ENCODE measurements around the gene AMN.

The AMN gene

DNA sequence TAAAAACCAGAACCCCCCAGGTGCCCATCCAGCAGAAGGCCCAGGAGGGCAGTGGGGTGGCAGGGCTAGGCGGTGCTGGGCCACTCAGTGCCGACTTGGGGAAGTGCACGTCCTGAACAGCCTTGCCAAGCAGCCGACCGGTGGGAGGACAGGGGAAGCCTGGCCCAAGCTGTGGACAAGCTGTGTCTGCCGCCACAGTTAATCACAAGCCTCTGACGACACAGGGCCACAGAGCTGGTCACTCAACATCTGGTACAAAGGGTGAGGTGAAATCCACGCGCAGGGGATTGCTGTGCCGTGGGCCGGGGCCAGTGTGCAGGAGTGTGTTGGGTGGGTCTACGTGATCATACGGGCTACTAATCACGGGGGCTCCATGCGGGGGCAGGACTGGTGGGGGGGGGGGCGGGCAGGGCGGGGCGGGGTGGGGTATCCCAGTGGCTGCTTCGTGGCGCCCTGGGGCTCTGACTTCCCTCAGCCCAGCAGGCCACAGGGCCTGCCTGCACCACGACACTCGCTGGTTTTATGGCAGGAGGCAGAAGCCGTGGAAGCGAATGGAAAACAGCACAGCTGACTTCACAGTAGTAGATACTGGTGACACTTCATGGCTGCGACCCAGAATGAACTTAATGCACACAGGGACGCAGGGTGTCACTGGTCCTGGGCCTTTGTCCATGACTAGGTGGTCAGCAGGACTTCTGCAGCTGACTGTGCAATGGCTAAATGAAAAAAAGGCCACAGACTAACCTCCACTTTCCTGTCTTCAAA lies 10.2 kb downstream of the AMN start:
- H3K27me3 ChIP-seq (ENCODE audit: control insufficient read depth, low read length) = no peaks in the 10 kb centered on the region; the same call in 1 of the 2 replicates
- peak overlapping the region; percentile 93 for H3K27ac ChIP-seq (ENCODE audit: low read depth, low read length)
- peaks cover 18% of the 10 kb centered on the region for H3K36me3 ChIP-seq (ENCODE audit: control insufficient read depth, low read length)
- H3K9me2 ChIP-seq (replicated peaks; ENCODE audit: control insufficient read depth, low read length) = no peaks in the 10 kb centered on the region
- peak overlapping the region; percentile 52 for H3K4me3 ChIP-seq (ENCODE audit: low read length)
- H3K4me2 ChIP-seq (ENCODE audit: low read length) = peak overlapping the region; percentile 70
- H3K79me2 ChIP-seq (ENCODE audit: control insufficient read depth, low read length) = peaks cover 24% of the 10 kb centered on the region
- no peaks in the 10 kb centered on the region for H4K20me1 ChIP-seq (ENCODE audit: control insufficient read depth, insufficient read depth, low read depth, low read length)
- no peaks in the 10 kb centered on the region for H3K9me3 ChIP-seq (ENCODE audit: control insufficient read depth, insufficient read depth, low read length)
- H3F3A ChIP-seq (ENCODE audit: control insufficient read depth, insufficient read depth) = peaks cover 31% of the 10 kb centered on the region
- TF ChIP-seq, protein P1, sequence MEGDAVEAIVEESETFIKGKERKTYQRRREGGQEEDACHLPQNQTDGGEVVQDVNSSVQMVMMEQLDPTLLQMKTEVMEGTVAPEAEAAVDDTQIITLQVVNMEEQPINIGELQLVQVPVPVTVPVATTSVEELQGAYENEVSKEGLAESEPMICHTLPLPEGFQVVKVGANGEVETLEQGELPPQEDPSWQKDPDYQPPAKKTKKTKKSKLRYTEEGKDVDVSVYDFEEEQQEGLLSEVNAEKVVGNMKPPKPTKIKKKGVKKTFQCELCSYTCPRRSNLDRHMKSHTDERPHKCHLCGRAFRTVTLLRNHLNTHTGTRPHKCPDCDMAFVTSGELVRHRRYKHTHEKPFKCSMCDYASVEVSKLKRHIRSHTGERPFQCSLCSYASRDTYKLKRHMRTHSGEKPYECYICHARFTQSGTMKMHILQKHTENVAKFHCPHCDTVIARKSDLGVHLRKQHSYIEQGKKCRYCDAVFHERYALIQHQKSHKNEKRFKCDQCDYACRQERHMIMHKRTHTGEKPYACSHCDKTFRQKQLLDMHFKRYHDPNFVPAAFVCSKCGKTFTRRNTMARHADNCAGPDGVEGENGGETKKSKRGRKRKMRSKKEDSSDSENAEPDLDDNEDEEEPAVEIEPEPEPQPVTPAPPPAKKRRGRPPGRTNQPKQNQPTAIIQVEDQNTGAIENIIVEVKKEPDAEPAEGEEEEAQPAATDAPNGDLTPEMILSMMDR (IDR thresholded peaks at IDR 0.05; ENCODE audit: low read depth, low read length, poor library complexity, severe bottlenecking) = no peak
- TF ChIP-seq EZH2phosphoT487 (IDR thresholded peaks at IDR 0.05; ENCODE audit: borderline replicate concordance, low read length) = no peak
- H3K4me1 ChIP-seq (ENCODE audit: control insufficient read depth, low read length) = peaks cover 95% of the 10 kb centered on the region

DNA sequence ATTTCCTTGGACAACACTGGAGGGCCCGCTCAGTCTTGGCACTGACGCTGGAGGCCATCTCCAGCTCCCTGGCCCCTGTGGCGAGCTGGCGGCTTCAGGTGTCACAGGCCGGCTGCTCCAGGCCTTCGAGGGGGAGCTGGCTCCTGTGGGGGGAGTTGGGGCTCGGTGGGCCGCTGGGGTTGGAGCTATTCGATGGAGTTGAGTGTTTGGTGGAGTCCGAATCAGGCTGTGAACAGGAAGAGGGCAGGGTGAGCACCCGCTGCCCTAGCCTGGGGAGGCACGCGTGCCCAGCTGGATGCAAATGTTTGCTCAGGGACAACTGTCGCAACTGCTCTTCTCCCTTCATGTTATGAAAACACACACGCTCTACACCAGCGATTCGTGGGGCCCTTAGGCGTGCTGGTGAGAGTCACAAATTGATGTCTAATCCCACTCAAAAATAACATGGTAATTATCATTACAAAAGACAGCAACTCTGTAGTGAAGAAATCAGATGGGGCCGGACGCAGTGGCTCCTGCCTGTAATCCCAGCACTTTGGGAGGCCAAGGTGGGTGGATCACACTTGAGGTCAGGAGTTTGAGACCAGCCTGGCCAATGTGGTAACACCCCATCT lies 11.3 kb downstream of the AMN start:
- Histone ChIP-seq H3K9me2 (replicated peaks; ENCODE audit: control insufficient read depth, low read length) (no peaks in the 10 kb centered on the region), H3K79me2 (ENCODE audit: control insufficient read depth, low read length) (peaks cover 22% of the 10 kb centered on the region), H3K9me3 (ENCODE audit: control insufficient read depth, insufficient read depth, low read length) (no peaks in the 10 kb centered on the region), H3K36me3 (ENCODE audit: control insufficient read depth, low read length) (peaks cover 18% of the 10 kb centered on the region), H3K27me3 (ENCODE audit: control insufficient read depth, low read length) (no peaks in the 10 kb centered on the region), H3K27ac (ENCODE audit: low read depth, low read length) (peak overlapping the region; percentile 93), H3K4me3 (ENCODE audit: low read length) (peak overlapping the region; percentile 52), H3F3A (ENCODE audit: control insufficient read depth, insufficient read depth) (peaks cover 31% of the 10 kb centered on the region), H3K4me2 (ENCODE audit: low read length) (peak overlapping the region; percentile 70), H3K4me1 (ENCODE audit: control insufficient read depth, low read length) (peaks cover 92% of the 10 kb centered on the region), H4K20me1 (ENCODE audit: control insufficient read depth, insufficient read depth, low read depth, low read length) (no peaks in the 10 kb centered on the region)
- TF ChIP-seq EZH2phosphoT487 (IDR thresholded peaks at IDR 0.05; ENCODE audit: borderline replicate concordance, low read length) = no peak
- TF ChIP-seq, protein P1 (IDR thresholded peaks at IDR 0.05; ENCODE audit: low read depth, low read length, poor library complexity, severe bottlenecking) = no peak

DNA sequence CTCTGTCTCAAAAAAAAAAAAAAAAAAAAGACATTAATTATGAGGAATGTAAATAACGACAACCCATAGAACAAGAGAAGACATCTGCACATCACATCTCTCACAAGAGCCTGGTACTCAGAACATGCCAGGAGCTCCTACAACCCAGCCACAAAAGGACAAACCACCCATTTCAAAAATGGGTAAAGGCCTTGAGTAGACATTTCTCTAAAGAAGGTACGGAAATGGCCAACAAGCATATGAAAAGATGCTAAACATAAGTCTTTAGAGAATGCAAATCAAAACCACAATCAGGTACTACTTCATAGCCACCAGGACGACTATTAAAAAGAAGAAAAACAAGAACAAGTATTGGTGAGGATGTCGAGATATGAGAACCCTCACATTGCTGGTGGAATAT lies 13.3 kb downstream of the AMN start:
- Histone ChIP-seq H3K4me2 (ENCODE audit: low read length) (peak overlapping the region; percentile 70), H3K79me2 (ENCODE audit: control insufficient read depth, low read length) (peaks cover 8% of the 10 kb centered on the region), H3K9me2 (replicated peaks; ENCODE audit: control insufficient read depth, low read length) (no peaks in the 10 kb centered on the region), H3F3A (ENCODE audit: control insufficient read depth, insufficient read depth) (peaks cover 31% of the 10 kb centered on the region), H3K36me3 (ENCODE audit: control insufficient read depth, low read length) (peaks cover 14% of the 10 kb centered on the region), H3K4me1 (ENCODE audit: control insufficient read depth, low read length) (peaks cover 83% of the 10 kb centered on the region), H3K27ac (ENCODE audit: low read depth, low read length) (peak overlapping the region; percentile 93), H4K20me1 (ENCODE audit: control insufficient read depth, insufficient read depth, low read depth, low read length) (no peaks in the 10 kb centered on the region), H3K9me3 (ENCODE audit: control insufficient read depth, insufficient read depth, low read length) (no peaks in the 10 kb centered on the region), H3K4me3 (ENCODE audit: low read length) (peak overlapping the region; percentile 61), H3K27me3 (ENCODE audit: control insufficient read depth, low read length) (no peaks in the 10 kb centered on the region)
- no peak for TF ChIP-seq EZH2phosphoT487 (IDR thresholded peaks at IDR 0.05; ENCODE audit: borderline replicate concordance, low read length)
- TF ChIP-seq, protein P1 (IDR thresholded peaks at IDR 0.05; ENCODE audit: low read depth, low read length, poor library complexity, severe bottlenecking) = no peak

All from DOHH2 (cell line).